RWPE1 (cell line): ENCODE results near the gene FYN.

ENCODE experiments used
- CTCF ChIA-PET: fragments of 350-600 bp; sonication (Branson Sonifier 250); formaldehyde crosslinking; extraction: SDS; loops from one replicate; lab custom pipeline; 2021; lab: Yijun Ruan, JAX
- POLR2A ChIA-PET: fragments of 400-600 bp; formaldehyde crosslinking; extraction: SDS; loops from one replicate; lab custom pipeline; 2020; ENCODE audit warnings: antibody characterized with exemption; ENCODE audit not compliant: low non-redundant PET; lab: Yijun Ruan, JAX
- DNase-seq: peaks from one replicate; pipeline ENCODE4 v3.0.0; 2012; ENCODE audit warnings: low spot score
- H3K27ac ChIP-seq: fragments of 450-650 bp; 2 replicates; pipeline ENCODE4 v1.5.1; 2017
- CTCF ChIP-seq: fragments of 450-650 bp; conservative IDR thresholded peaks from 2 replicates; pipeline ENCODE4 v1.5.1; 2017; ENCODE audit warnings: low read depth, mild to moderate bottlenecking

The FYN gene

GRCh38 chr6:111699123-111699522 is 174.1 kb downstream of the FYN start:
- CTCF ChIA-PET: interaction anchor here (0.9 kb wide), 1 partner anchor 464 kb away, joined by 6 read pairs; no protein-coding TSS in a partner anchor
- POLR2A ChIA-PET: no interaction called here
- DNase-seq: no peak
- H3K27ac ChIP-seq: no peak overlapping the region
- TF ChIP-seq CTCF: no peak

- no peak overlapping the region for H3K27ac ChIP-seq
- ChIA-PET CTCF (no interaction called here), POLR2A (no interaction called here)
- no peak for DNase-seq
- no peak for TF ChIP-seq CTCF
Observed at GRCh38 chr6:111696814-111697213, 176.4 kb downstream of the FYN start.

- DNase-seq: no peak
- POLR2A ChIA-PET: no interaction called here
- no peak overlapping the region for H3K27ac ChIP-seq
Observed at GRCh38 chr6:111692327-111693164, 180.7 kb downstream of the FYN start.

GRCh38 chr6:111691345-111692225 is 181.7 kb downstream of the FYN start:
- TF ChIP-seq CTCF: no peak
- POLR2A ChIA-PET: no interaction called here
- CTCF ChIA-PET: interaction anchor here (0.5 kb wide), 1 partner anchor 13 kb away, joined by 3 read pairs; no protein-coding TSS in a partner anchor
- DNase-seq: no peak
- H3K27ac ChIP-seq: no peak overlapping the region

More at GRCh38 chr6:111692327-111693164, 180.7 kb downstream of the FYN start:
- TF ChIP-seq CTCF: no peak
- CTCF ChIA-PET: interaction anchor here (0.7 kb wide), 1 partner anchor 470 kb away, joined by 3 read pairs; no protein-coding TSS in a partner anchor

- ChIA-PET CTCF (interaction anchor here (0.7 kb wide), 1 partner anchor 29 kb away, joined by 4 read pairs; no protein-coding TSS in a partner anchor), POLR2A (no interaction called here)
- no peak for TF ChIP-seq CTCF
- no peak overlapping the region for H3K27ac ChIP-seq
- no peak for DNase-seq
Observed at GRCh38 chr6:111689946-111690345, 183.3 kb downstream of the FYN start.

GRCh38 chr6:111689419-111689818 is 183.8 kb downstream of the FYN start:
- no peak overlapping the region for H3K27ac ChIP-seq
- CTCF ChIA-PET: interaction anchor here (0.7 kb wide), 1 partner anchor 28 kb away, joined by 4 read pairs; no protein-coding TSS in a partner anchor
- POLR2A ChIA-PET: no interaction called here

More at GRCh38 chr6:111689419-111689818, 183.8 kb downstream of the FYN start:
- no peak for DNase-seq
- no peak for TF ChIP-seq CTCF
